Colon (tissue), 2 donors: Measurements from ENCODE around the gene GDPD3.
"Not testable (repeated sequence)": the region's sequence is repeated elsewhere in the genome, so short reads cannot be mapped to it uniquely, and the experiment has no call there.

ENCODE experiments used
- FAIRE-seq: peaks from 2 replicates; lab custom pipeline; 2012; peaks lifted over from hg19 to GRCh38; lab: Jason Lieb, UNC
- donor health status: control.
- donor health status: control.

GDPD3 gene

GRCh38 chr16:30113031-30113710 is at the start of gene GDPD3:
Gene GDPD3, minus strand, starts transcription at chr16:30113537. Its CDS starts 59 bp downstream, at chr16:30113478.
- no peak for FAIRE-seq

DNA sequence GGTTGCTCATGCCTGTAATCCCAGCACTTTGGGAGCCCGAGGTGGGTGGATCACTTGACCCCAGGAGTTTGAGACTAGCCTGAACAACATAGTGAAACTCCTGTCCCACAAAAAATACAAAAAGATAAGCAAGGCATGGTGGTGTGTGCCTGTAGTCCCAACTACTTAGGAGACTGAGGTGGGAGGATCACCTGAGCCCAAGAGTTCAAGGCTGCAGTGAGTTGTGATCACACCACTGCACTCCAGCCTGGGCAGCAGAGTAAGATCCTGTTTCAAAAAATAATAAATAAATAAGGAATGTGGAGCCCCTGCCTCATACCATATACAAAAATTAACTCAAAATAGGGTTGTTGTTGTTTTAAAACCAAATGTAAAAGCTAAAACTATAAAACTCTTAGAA is 43.9 kb upstream of the GDPD3 start:
- no peak for FAIRE-seq

DNA sequence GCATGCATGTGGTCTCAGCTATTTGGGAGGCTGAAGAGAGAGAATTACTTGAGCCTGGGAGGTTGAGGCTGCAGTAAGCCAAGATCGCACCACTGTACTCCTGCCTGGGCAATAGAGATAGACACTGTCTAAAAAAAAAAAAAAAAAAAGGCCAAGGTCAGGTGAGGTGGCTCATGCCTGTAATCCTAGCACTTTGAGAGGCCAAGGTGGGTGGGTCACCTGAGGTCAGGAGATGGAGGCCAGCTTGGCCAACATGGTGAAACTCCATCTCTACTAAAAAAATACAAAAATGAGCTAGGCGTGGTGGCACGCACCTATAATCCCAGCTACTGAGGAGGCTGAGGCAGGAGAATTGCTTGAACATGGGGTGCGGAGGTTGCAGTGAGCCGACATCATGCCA is 41.9 kb upstream of the GDPD3 start:
- no peak for FAIRE-seq

GRCh38 chr16:30152517-30152916 is 39.2 kb upstream of the GDPD3 start:
- no peak for FAIRE-seq

DNA sequence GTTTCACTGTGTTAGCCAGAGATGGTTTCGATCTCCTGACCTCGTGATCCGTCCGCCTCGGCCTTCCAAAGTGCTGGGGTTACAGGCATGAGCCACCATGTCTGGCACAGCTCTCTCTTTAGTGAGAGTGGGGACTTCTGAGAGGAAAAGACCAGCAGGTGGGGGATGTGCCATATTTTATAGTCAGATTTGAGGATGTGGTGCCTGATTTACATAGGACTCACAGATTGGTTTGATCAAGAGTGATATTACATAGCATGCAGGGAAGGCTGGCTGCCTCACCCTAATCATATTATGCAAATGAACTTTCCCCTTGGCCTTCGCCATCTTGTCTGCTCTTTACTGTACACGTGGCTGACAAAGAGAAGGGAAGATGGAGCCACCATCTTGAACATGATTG is 37.8 kb upstream of the GDPD3 start:
- FAIRE-seq = no peak

GRCh38 chr16:30149250-30149930 is 36.1 kb upstream of the GDPD3 start:
- FAIRE-seq = no peak

GRCh38 chr16:30147843-30148510 is 34.6 kb upstream of the GDPD3 start:
- FAIRE-seq = no peak

GRCh38 chr16:30145657-30146056 is 32.3 kb upstream of the GDPD3 start:
- no peak for FAIRE-seq

GRCh38 chr16:30144917-30145316 is 31.6 kb upstream of the GDPD3 start:
- FAIRE-seq = peak; percentile 73

DNA sequence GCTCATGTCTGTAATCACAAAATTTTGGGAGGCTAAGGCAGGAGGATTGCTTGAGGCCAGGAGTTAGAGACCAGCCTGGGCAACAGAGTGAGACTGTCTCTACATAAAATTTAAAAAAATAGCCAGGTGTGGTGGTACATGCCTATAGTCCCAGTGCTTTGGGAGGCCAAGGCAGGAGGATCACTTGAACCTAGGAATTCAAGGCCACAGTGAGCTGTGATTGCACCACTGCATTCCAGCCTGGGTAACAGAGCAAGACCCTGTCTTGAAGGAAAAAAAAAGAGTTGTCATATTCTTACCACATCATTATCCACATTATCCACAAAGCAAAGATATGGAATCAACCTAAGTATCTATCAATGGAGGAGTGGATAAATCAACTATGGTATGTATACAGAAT is 30.7 kb upstream of the GDPD3 start:
- FAIRE-seq = no peak

GRCh38 chr16:30143347-30143702 is 30.0 kb upstream of the GDPD3 start:
- no peak for FAIRE-seq

GRCh38 chr16:30142672-30143346 is 29.5 kb upstream of the GDPD3 start:
- FAIRE-seq = no peak

GRCh38 chr16:30141750-30142149 is 28.4 kb upstream of the GDPD3 start:
- FAIRE-seq = no peak

DNA sequence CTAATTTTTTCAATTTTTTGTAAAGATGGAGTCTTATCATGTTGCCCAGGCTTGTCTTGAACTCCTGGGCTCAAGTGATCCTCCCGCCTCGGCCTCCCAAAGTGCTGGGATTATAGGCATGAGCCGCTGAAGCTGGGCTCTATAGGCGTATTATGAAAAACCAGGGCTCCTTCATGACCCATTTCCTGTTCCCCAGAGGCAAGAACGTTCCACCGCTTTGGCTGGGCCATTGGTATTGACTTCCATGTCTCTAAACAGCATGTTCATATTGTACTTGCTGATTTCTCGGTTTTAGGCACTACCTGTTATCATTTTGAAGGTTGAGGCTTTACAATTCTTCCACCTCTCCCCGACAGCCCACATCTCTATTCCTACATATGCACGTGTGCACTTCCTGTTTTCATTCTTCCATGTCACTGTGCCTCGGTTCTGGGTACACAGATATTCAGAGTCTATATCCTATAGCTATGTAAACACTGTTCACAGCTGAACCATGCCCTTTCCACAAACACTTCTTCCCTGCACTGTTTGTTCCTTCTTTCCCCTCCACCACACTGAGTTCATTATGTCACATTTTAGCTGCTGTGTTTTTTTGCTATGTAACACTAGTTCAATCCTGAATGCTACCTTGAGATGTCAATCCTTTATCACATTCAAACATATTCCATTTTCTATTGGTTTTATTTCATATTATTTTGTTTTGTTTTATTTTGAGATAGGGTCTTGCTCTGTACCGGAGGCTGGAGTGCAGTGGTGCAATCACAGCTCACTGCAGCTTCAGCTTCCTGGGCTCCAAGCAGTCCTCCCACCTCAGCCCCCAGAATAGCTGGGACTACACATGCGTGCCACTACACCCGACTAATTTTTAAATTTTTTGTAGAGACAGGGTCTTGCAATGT is 26.5 kb upstream of the GDPD3 start:
- FAIRE-seq = no peak

DNA sequence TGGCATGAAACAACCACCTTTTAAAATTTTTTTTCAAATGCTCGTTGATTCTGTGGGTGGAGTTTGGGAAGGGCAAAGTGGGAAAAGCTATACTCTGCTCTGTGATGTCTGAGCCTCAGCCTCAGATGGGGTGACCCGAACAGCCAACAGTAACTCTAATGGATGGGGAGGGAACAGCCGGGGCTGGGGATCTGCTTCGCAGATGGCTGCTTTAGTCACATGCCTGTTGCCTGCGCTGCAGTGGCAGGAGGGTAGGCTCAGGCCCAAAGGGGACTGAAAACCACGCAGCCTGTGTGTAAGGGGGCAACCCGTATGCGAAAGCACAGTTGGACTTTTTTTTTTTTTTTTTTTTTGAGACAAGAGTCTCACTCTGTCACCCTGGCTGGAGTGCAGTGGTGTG is 24.6 kb upstream of the GDPD3 start:
- FAIRE-seq = no peak

DNA sequence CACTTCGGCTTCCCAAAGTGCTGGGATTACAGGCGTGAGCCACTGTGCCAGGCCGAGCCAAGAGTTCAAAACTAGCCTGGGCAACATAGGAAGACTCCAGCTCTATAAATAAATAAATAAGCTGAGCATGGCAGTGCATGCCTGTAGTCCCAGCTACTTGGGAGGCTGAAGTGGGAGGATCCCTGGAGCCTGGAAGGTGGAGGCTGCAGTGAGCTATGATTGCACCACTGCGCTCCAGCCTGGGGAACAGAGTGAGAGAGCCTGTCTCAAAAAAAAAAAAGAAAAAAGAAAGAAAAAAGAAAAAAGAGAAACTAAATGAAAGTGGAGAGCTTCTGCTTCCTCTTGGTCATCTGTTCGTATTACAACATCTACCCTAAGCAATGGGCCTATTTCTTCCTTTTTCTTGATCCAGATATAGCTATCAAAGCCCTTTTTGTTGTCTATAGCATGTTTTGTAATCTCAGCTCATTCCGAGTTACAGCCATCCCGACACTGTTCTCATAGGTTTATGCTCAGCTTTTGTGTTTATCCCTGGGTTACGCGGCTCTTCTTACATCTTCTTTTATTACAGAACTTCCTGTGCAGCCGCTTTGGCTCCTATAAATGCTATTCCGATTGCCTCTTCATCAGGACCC is 23.8 kb upstream of the GDPD3 start:
- no peak for FAIRE-seq

- no peak for FAIRE-seq
These were observed 19.3 kb upstream of the GDPD3 start for GRCh38 chr16:30132591-30132990.

- FAIRE-seq = no peak
These were observed 18.6 kb upstream of the GDPD3 start for GRCh38 chr16:30131869-30132475.

DNA sequence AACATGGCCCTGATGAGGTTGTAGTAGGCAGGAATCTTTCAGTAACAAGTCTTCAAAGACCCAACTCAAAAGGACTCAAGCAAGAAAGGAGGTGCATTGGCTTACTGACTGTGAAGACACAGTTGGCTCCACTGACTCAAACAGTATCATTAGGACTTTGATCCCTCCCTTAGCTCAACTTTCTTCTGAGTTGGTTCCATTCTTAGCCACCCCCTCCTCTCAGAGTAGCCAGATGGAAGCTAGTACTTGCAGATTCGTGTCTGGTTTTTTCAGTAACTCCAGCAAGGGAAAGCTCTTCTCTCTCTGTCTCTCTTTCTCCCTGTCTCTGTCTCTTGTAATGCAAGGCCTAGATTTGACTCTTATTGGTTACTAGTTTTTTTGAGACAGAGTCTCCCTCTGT is 14.7 kb upstream of the GDPD3 start:
- no peak for FAIRE-seq

DNA sequence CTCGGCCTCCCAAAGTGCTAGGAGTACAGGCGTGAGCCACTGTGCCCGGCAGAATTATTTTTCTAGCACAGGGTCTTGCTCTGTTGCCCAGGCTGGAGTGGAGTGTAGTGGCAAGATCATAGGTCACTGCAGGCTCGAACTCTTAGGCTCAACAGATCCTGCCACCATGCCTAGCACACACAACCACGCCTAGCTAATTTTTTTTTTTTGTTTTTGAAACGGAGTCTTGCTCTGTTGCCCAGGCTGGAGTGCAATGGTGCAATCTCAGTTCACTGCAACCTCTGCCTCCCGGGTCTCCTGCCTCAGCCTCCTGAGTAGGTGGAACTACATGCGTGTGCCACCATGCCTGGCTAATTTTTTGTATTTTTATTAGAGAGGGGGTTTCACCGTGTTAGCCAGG is 12.4 kb upstream of the GDPD3 start:
- not testable (repeated sequence) for FAIRE-seq

GRCh38 chr16:30124985-30125379 is 11.6 kb upstream of the GDPD3 start:
- FAIRE-seq = no peak
